G401.6 (cell line): ENCODE data around the gene DLGAP3.

Experiments used
- FAIRE-seq: peaks from 2 replicates; lab custom pipeline; 2012; peaks lifted over from hg19 to GRCh38; lab: Jason Lieb, UNC

DLGAP3 gene

DNA sequence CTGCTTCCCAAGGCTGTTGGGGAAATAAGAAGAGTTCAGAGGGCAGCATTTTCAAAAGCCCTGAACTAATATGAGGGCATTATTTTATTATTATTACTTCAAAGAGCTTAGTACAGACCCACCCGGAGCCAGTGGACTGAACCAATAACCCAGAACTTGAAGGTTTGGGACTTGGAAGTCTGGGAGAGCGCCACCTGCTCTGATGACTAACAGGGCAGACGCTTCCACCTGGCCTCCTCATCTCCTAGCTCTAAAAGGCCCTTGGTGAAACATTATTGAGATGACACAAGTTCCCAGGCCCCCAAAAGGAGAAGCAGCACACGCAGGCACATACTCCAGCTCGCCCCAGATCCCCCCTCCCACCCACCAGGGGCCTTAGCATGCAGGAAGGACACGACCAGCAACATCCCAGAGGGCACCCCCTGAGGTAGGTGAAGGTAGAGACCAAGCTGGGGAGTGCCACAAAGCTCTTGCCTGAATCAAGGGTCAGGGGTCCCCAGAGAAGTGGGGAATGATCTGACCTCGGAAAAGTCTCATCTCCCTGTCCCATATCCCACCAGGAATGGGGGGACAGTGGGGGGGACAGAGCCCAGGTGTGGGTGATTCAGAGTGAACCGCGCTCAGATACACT lies 1.3 kb downstream of the DLGAP3 start:
- no peak for FAIRE-seq

DNA sequence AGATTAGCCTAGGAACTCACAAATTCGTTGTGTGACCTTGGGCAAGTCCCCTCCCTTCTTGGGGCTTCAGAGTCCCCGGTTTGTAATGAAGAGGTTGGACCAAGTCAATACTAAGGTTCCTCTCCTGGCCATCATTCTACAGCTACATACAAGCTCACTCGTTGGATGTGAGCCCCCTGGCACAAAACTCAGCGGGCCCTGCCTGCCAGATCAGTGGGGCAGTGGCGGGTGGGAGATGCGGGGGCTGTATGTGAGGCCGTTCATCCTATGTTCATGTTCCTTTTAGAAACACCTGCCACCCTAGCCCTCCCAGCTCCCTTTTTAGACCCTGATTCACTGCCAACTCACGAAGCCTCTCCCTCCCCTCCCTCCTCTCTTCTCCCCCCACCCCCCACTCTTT lies 2.1 kb downstream of the DLGAP3 start:
- no peak for FAIRE-seq

DNA sequence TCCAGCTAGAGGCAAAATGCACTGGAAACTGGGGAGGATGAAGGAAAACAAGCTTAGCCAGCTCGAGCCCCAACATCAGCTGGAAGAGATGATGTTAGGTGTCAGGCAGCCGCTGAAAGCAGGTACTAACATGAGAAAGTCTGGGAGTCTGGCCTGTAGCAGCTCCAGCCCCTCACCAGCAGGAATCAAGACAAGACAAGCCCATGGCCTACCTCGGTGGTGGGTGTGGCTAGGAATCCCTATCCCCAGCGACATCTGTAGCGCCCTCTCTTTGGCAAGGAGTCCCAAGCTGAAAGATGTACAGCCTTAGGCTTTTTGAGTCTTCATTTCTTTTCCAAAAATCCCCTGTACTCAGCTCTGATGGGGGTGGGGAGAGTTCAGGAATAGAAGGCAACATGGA lies 2.6 kb downstream of the DLGAP3 start:
- no peak for FAIRE-seq

DNA sequence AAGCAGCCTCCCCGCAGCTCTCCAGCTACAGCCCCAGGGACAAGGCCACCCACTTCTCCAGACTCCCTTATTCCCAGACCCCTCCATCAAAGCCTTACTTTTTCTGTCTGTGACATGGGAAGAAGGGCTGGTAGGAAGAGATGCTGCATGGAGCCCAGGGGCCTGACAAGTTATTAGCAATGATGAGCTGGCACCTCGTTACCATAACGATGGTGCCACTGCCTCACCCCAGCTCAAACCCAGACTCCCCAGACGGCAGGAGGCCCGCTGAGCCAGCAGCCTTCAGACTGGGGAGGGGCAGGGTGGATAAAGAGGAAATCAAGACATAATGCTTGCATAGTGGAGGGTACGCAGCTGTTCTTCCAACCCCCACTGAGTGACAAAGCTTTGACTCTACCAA lies 3.3 kb downstream of the DLGAP3 start:
- no peak for FAIRE-seq

DNA sequence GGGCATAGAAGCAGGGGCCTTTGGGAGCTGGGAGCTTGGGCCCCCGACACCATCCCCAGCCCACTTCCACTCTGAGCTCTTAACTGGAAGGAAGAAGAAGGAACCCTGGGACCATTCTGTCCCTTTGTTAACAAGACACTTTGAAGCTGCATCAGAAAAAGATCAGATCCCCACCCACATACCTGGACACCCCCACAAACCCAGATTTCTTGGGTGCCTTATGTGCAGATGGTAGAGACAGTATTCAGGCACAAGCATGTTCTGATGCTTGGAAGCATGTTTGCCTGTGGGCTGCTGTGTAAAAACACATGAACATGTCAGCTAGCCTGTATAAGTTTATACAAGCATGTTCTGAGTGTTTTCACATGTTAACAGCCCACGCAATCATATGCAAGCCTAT lies 3.7 kb downstream of the DLGAP3 start:
- no peak for FAIRE-seq

DNA sequence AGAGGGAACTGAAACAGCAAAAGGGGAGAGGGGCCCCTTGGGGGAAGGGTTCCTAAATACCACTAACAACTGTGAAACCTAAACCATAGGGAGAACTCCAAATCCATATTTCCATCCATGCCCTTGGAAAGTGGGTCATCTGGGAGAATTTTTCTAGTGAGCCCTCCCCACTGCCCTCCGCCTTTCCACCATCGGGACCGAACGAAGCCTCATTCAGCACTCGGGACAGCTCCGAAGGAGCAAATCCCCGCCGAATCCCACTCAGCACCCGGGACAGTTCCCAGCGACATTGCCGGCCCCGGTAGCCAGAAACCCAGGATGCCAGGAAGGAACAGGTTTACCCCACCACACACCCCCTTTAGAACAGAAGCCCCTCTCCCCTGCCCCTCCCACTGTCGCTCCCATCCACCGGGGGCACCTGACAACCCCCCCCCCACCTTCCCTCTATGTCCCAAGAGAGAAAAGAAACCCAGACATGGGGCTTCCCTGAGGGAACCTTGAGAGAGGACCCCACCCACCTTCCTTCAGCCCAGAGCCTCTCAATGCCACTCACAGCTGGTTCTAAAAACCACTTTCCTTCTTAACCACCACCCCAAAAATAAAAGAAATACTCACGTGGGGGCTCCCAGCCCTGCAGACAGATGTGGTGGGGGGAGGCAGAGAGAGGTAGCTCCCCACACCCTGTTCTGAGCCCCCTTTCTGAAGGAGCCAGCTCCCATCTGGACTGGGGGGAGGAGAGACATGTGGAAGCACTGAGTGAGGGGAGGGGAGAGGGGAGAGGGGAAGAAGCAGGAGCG lies 4.5 kb downstream of the DLGAP3 start:
- FAIRE-seq, result no peak

DNA sequence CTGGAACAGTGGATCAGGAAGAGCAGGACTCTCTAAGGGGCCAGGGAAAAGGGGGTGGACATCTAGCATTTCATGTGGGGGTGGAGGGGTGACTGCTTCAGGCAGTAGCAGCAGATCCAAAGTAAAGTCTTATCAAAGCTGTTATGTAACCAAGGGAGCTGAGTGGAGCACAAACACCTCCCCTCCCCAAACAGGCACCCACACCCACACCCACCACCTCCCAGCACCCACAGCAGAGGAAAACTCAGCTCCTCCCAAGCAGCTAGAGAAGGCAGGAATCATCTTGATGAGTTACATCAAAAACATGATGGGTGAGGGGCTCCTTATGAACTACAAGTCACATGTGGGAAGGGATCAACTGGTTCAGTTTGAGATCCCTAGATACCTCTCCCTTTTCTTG lies 6.0 kb downstream of the DLGAP3 start:
- no peak for FAIRE-seq

DNA sequence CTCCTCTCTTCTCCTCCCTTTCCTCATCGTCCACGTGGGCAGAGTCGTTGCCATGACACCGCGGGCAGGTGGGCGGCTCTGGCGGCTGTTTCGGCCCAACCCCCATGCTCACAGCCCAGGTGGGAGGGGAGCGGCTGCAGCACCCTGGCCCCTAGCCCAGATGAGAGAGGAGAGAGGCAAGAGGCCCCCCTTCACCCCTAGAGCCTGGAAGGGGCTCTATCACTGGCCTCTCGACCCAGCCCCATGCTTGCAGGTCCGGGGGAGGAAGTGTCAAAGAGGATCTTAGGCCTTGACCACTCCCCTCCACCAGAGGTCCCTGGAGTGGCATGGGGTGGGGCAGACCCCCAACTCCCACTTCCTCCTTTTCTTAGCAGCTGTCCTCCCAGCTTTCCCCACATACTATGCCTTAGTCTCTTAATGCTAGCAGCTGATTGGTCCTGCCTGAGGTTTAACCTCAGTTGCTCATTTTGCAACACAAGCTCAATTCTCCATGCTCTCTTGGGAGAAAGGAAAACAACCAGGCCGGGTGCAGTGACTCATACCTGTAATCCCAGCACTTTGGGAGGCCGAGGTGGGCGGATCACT lies 10.4 kb downstream of the DLGAP3 start:
- FAIRE-seq, result no peak

DNA sequence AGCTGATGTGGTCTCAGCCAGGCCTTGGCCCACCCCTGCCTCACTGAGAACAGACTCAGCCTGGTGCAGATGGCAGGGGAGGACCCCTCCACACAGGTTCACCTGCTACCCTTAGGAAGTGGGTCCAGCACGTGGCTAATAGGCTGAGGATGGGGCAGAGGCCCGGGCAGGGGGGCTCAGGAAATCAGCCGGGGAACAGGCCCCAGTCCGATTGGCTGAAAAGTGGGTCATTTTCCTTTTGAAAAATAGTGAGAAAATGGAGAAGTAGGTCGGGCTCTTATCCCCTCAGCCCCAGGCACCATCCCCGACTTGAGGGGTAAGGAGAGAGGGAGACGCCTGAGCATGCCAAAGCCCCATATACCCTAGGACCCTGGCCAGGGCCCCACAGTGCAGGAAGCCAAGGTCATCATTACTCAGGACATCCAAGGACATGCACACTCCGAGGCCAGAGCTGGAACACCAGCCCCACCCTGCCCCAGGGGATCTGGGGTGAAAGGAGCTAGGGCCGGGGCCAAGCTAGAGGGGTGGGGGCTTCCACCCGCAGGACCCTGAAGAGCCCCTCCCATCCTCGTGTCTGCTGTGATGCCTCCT lies 11.0 kb downstream of the DLGAP3 start:
- no peak for FAIRE-seq

DNA sequence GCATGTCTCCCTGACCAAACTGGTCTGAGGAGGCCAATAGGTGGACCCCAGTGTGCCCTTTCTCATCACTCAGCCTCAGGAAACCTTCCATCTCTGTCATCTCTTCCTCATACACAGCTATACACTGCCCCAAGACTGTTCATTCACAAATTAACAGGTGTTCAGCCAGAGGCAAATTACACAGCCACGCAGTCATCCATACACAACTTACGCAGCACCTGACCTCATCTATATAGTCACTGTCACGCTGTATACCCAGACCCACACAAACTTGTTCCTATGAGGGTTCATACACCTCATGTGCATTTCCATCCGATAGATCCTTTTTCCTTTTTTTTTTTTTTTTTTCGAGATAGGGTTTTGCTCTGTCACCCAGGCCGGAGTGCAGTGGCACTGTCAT lies 12.4 kb downstream of the DLGAP3 start:
- FAIRE-seq, result no peak

DNA sequence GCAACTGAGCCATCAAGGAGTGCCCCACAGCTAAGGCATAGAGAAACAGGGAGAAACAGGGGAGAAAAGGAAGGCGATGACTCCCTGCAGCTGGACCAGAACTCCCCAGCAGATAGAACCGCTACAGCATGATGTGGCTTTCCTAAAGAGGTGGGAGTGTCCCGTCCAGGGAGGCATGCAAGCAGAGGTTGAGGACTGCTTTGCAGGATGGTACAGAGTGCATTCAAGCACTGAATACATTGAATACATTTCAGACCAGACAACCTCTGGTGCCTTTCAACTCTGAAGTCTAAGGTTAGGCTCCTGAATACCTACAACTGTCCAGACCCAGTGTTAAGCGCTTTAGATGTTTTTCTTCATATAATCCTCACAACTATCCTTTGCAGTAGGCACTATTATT lies 13.3 kb downstream of the DLGAP3 start:
- no peak for FAIRE-seq

DNA sequence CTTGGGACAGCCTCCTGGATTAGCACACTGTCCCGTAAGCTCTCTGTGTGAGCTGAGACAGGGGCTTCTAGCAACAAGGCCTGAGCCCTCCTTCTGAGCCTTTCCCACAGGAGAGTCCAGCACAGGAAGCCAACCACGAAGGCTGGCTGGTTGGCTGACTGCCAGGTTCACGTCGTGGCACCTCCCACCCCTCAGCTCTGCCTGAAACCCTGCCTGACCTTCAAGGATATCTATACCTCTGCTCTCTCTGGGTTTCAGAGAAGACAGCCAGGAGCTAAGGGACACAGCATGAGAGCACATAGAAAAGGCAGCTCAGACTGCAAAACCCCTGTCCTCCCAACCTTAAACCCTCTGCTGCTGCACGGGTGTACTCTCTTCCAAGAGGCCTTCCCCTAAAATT lies 13.9 kb downstream of the DLGAP3 start:
- no peak for FAIRE-seq

DNA sequence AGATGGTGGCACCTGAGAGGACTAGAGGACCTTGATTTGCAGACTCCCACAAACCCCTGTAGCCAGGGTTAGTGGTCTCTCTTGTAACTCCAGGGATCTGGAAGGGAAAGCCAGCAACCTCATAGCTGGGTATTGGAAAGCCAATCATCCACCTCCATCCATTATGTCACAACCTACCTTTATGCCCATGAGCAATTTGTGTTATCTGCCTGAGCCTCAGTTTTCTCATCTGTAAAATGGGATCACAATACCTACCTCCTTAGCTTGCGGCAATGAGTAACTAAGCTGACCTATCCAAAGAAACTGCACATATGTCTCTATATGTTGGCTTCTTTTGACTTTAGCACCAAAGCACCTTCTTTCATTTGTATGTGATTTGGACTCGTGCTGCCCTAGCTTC lies 14.5 kb downstream of the DLGAP3 start:
- no peak for FAIRE-seq

DNA sequence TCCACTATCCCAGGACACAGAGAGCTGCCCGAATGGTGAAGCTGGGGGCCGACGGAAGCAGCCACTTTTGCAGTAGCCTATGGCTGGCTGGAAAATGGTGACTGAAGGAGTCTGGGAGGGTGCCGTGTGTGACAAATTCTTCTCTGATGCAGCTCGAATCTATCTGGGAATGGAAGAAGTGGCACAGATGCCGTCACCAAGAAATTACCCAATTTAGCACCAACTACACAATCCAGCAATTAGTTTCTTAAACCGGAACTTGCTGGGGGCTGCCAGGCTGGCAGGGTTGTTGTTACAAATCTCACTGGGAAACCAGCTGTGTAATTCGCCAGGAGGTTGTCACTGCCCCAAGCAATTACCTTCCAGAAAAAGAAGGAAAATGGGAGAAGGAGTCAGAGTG lies 18.0 kb downstream of the DLGAP3 start:
- no peak for FAIRE-seq

DNA sequence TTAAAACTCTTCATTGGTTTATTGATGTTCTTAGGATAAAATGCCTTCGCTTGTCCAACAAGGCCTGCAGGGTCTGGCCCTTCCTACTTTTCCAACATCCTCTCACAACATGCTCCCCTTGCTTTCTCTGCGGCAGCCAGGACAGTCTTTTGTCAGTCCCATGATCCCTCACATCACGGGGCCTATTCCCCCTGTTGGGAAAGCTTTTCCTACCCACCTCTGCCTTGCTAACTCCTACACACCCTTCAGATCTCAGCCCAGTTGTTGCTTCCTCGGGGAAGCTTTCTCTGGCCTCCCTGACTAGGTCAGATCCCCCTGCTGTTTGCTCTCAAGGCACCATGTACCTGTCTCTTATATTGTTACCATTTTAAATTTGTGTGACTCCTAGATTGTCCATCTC lies 19.0 kb downstream of the DLGAP3 start:
- FAIRE-seq, result no peak

DNA sequence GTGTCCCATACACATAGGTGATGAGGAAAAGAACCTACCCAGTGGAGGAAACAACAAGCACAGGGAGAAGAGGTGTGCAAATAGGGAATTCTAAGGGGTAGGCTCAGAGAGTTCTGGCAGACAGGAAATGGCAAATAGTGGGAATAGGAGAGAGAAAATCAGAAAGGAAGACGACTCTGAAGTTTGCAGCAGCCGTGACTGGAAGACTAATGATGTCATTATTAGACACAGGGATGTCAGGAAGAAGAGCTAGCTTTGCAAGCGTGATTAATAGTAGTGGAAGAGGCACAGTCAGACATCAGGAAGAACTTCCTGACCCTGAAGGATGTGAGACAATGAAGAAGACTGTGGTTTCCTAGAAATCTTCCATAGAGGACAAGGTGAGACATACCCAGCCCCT lies 21.1 kb downstream of the DLGAP3 start:
- no peak for FAIRE-seq

DNA sequence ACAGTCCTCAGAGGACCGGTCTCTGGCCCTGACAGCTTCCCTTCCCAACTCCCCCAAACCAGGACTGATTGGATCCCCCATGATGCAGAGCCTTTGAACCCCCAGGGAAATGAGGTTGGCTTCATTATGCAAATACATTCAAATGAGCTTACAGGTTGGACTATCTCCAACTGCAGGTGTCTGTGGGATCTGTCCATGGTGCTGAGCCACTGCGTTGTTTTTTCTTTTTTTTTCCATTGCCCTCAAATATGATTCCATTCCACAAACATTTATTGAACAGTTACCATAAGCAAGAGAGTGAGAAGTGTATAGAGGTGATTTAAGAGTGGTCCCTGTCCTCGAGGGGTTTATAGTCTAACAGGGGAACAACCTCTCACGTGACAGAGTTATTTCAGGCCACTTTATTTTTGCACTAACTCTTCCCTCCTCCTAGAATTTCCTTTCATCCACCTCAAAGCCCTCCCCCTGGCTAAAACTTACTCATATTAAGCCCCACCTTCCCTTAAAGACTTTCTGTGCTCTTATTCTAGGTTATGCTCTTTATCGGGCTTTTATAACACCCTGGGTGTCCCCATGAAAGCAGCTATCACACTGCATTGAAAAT lies 21.9 kb downstream of the DLGAP3 start:
- no peak for FAIRE-seq

DNA sequence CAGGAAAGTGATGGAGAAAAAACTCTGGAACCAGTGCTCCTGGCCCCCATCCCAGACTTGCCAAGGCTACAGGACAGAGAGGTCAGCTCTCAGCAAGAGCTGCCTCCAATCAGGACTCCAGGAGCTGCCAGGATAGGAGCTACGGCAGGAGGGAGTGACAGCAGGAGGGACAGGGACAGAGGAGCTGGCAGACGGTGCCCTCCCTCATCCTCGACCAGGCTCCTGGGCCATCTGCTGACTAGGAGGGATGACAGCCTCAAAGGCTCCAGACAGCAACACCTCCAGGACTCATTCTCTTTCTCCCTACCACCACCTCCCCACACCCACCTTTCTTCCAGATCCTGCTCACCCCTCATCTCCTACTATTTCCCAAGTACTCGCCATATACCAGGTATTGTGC lies 22.7 kb downstream of the DLGAP3 start:
- no peak for FAIRE-seq

DNA sequence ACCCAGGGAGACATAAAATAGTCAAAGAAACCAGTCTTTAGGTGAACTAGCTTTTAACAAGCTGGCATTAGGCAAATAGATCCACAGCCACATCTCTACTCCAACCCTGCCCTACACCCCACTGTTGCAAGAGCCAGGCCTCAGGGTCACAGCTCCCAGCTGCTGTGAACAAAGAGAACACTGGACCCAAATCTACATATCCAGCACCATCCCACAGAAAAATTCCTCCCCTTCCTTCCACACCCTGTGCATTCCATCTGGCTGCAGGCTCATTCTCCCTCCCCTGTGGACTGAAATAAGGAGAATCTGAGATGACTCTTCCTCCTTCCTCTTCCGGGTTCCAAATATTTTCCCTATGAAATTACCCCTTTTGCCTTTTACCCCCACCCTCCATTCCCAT lies 23.2 kb downstream of the DLGAP3 start:
- no peak for FAIRE-seq

DNA sequence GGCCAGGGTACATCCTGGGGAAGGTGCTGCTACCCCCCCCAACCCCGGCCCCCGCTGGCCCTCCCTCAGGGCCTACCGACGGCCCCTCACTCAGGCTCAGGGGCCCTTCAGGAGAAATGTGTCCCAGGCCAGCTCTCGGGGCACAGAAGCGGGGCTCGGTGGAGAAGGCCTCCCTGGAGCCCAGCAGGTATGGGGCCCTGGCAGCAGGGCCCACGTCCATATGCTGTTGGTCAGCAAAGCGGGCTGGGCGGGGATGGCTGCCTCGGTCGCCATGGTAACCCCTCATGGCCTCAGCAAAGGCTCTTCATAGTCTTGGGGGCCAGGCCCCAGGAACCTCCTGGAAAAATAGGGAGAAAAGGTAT lies 24.4 kb downstream of the DLGAP3 start:
- FAIRE-seq, result no peak

DNA sequence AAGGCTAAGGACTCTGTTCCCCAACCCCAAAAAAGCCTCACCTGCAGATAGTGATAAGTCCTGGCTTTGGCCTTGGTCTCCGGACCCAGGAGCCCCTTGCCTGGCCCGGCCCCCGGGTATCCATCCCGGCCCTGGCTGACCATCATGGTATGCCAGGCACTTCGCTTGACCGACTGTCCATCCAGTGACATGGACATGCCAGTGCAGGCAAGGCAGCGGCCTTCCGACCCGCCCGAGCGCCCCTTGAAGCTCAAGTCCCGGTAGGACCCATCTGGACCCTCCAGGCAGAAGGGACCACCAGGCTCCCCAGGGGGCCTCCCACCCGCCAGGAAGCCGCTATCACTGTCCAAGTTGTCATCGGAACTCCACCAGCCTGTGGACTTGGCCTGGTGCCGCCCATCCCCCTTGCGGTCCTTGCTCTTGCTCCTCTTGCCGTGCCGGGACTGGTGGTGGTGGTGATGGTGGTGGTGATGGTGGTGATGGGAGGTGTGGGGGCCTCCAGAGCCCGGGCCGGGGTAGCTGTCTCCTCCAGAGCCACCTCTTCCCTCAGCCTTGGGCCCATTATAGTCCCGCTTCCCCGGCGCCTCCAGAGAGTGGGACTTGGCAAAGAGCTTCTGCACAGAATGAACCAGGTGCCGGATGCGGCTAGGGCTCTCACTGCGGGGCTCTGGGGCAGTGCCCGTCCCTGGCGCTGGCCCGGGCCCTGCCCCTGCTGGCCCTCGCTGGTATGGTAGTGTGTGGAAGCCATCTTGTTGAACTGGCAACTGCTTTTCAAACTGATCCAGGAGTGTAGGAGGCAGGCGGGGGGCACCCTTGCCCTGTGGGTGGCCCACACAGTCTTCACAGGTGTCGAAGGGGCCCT lies 25.0 kb downstream of the DLGAP3 start:
- no peak for FAIRE-seq

DNA sequence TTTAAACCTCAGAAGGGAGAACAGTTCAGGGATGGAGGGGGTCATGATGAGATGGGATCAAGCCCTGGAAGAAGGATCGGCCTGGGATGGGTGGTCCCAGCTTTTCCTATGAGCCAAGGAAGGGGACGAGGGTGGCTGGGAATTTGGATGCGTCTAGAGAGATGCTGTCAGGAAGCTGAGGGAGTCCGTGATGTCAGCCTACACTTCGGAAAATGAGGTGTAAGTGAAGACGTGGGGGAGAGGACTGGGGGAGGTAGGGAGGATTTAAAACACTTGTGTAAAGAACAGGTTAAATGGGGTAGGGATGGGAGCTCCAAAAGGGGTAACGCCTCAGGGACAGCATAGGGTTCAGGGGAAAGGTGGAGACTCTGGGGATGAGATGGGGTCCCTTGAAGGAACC lies 27.5 kb downstream of the DLGAP3 start:
- no peak for FAIRE-seq
